Fibroblast of lung (primary cell): ENCODE results near the gene COBL. TPM values are rescaled to one million over a fixed set of nuclear protein-coding genes. Genes with fewer than 3 reads are reported as not detected.

Experiments used
- DNase-seq, 2 donors: peaks; one replicate each; pipeline versions ENCODE4 v3.0.0 to v3.0.0-alpha.2; 2010; ENCODE audit warnings: low read depth in 2 of 2
- H2AFZ ChIP-seq: 2 replicates; pipeline ENCODE4 v1.5.1; 2012; ENCODE audit warnings: low read length, control low read depth, inconsistent platforms
- H3K27ac ChIP-seq: 2 replicates; pipeline ENCODE4 v1.5.1; 2011; ENCODE audit warnings: low read length, control low read depth; ENCODE audit not compliant: insufficient read depth
- H3K27me3 ChIP-seq: 2 replicates; pipeline ENCODE4 v1.5.1; 2011; ENCODE audit warnings: mild to moderate bottlenecking, low read length; ENCODE audit not compliant: control insufficient read depth, insufficient read depth
- H3K36me3 ChIP-seq: 2 replicates; pipeline ENCODE4 v1.5.1; 2011; ENCODE audit warnings: low read length; ENCODE audit not compliant: control insufficient read depth, insufficient read depth
- H3K4me1 ChIP-seq: 2 replicates; pipeline ENCODE4 v1.5.1; 2011; ENCODE audit warnings: low read length; ENCODE audit not compliant: control insufficient read depth, insufficient read depth; ENCODE audit errors: extremely low read depth
- H3K4me2 ChIP-seq: 2 replicates; pipeline ENCODE4 v1.5.1; 2011; ENCODE audit warnings: low read length, control low read depth; ENCODE audit not compliant: insufficient read depth; ENCODE audit errors: extremely low read depth
- H3K4me3 ChIP-seq, 4 experiments: fragments of 200-600 bp in 1 of 4; sonication (generic) in 1 of 4; replicated peaks in 1 of 4; 2 replicates each; pipeline ENCODE4 v1.5.1; 2011 to 2016; ENCODE audit warnings: low read length in 4 of 4, low read depth in 3 of 4, mild to moderate bottlenecking in 3 of 4, control low read depth in 2 of 4, inconsistent platforms in 1 of 4, mixed read lengths in 1 of 4; ENCODE audit not compliant: insufficient read depth in 1 of 4; ENCODE audit errors: control extremely low read depth in 1 of 4
- H3K79me2 ChIP-seq: 2 replicates; pipeline ENCODE4 v1.5.1; 2012; ENCODE audit warnings: mild to moderate bottlenecking, low read length, inconsistent platforms; ENCODE audit not compliant: control insufficient read depth, insufficient read depth
- H3K9ac ChIP-seq: 2 replicates; pipeline ENCODE4 v1.5.1; 2011; ENCODE audit warnings: mild to moderate bottlenecking, low read length, control low read depth; ENCODE audit not compliant: insufficient read depth
- H3K9me3 ChIP-seq: 2 replicates; pipeline ENCODE4 v1.5.1; 2012; ENCODE audit warnings: low read depth, low read length; ENCODE audit not compliant: control insufficient read depth, insufficient read depth
- H4K20me1 ChIP-seq: 2 replicates; pipeline ENCODE4 v1.5.1; 2011; ENCODE audit warnings: low read length; ENCODE audit not compliant: control insufficient read depth, insufficient read depth; ENCODE audit errors: extremely low read depth
- EZH2 ChIP-seq: IDR thresholded peaks from 2 replicates; pipeline ENCODE4 v1.5.1; 2012; ENCODE audit warnings: low read length, control low read depth, mild to moderate bottlenecking; ENCODE audit errors: missing control alignments
- polyA plus RNA-seq, 2 donors: library from polyadenylated mRNA; depleted of rRNA in 1 of 2; stranded (reverse) in 1 of 2; unstranded in 1 of 2; fragments of >200 nt; gene quantifications; 2 replicates each; pipeline ENCODE4 v1.2.1, GENCODE V29; 2011 to 2012; ENCODE audit warnings: missing spikeins in 1 of 2
- total RNA-seq: library from RNA; depleted of rRNA; stranded (reverse); fragments of >200 nt; gene quantifications from 2 replicates; pipeline ENCODE4 v1.2.1, GENCODE V29; 2014
- TF ChIP-seq, protein P1 (sequence below), 2 donors: IDR thresholded peaks in 1 of 2; conservative IDR thresholded peaks in 1 of 2; 1 replicate in 1 of 2; 2 replicates in 1 of 2; pipeline ENCODE4 v1.5.1; 2011 to 2012; ENCODE audit warnings: low read length in 2 of 2, control low read depth in 1 of 2, inconsistent platforms in 1 of 2, low read depth in 1 of 2, mild to moderate bottlenecking in 1 of 2

The COBL gene
- total and polyA plus RNA-seq, 2 donors (not counting 1 experiment from before 2014, with no cell fraction given), result 0.10 to 0.33 TPM

DNA sequence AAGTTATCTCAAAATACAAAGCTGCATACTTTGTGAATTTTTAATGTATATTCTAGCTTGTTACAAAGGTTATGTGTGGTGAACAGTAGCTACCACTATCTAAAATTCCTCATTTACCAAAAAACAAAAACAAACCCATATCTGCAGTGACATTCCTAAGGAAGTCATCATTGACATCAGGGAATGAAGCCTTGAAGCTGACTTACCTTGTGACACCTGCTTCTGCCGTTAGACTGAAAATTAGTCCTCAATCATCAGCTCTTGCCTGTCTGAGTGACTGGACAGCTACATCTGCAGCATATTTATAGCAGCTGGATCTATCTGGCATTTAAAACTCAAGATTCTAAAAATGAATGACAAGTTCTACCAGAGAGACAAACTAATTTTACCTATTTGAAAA lies 43.2 kb downstream of the COBL start:
- H3K9ac ChIP-seq, result no peak overlapping the region
- H3K36me3 ChIP-seq, result no peaks in the 10 kb centered on the region
- DNase-seq, result no peak
- no peaks in the 10 kb centered on the region for H3K27me3 ChIP-seq
- no peaks in the 10 kb centered on the region for H4K20me1 ChIP-seq
- H3K27ac ChIP-seq, result no peak overlapping the region
- H3K79me2 ChIP-seq, result no peaks in the 10 kb centered on the region
- no peak for TF ChIP-seq EZH2
- TF ChIP-seq, protein P1, sequence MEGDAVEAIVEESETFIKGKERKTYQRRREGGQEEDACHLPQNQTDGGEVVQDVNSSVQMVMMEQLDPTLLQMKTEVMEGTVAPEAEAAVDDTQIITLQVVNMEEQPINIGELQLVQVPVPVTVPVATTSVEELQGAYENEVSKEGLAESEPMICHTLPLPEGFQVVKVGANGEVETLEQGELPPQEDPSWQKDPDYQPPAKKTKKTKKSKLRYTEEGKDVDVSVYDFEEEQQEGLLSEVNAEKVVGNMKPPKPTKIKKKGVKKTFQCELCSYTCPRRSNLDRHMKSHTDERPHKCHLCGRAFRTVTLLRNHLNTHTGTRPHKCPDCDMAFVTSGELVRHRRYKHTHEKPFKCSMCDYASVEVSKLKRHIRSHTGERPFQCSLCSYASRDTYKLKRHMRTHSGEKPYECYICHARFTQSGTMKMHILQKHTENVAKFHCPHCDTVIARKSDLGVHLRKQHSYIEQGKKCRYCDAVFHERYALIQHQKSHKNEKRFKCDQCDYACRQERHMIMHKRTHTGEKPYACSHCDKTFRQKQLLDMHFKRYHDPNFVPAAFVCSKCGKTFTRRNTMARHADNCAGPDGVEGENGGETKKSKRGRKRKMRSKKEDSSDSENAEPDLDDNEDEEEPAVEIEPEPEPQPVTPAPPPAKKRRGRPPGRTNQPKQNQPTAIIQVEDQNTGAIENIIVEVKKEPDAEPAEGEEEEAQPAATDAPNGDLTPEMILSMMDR (conservative IDR thresholded peaks at IDR 0.05 in 1 of 2, IDR thresholded peaks at IDR 0.05 in 1 of 2; ENCODE audit: low read depth in 1 of 2, low read length in 2 of 2), result no peak
- H2AFZ ChIP-seq, result no peak overlapping the region
- H3K9me3 ChIP-seq, result no peaks in the 10 kb centered on the region
- no peak overlapping the region for H3K4me2 ChIP-seq
- no peak overlapping the region for H3K4me3 ChIP-seq
- H3K4me1 ChIP-seq, result no peaks in the 10 kb centered on the region

DNA sequence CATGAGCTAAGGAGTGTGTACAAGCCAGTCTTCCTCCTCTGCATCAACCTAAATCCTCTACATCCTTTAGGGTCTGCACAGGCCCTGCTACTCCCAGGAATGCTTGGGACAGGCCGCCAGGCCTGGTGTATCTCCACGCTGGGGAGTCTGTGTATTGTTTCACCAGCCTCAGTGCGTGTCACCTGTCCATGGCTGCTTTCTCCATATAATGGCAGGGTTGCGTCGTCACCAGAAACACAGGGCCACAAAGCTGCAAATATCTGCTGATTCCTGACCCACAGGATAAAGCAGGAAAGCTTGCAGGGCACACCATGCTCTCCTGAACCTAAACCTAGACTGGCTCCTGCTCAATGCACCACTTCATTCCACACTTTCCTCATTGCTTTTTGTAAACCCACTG lies 45.6 kb downstream of the COBL start:
- TF ChIP-seq, protein P1 (conservative IDR thresholded peaks at IDR 0.05 in 1 of 2, IDR thresholded peaks at IDR 0.05 in 1 of 2; ENCODE audit: low read depth in 1 of 2, low read length in 2 of 2), result no peak
- no peak for TF ChIP-seq EZH2
- Histone ChIP-seq H3K9ac (no peak overlapping the region), H2AFZ (no peak overlapping the region), H3K4me1 (no peaks in the 10 kb centered on the region), H3K36me3 (no peaks in the 10 kb centered on the region), H3K79me2 (no peaks in the 10 kb centered on the region), H3K27ac (no peak overlapping the region), H3K4me3 (no peak overlapping the region), H4K20me1 (no peaks in the 10 kb centered on the region), H3K9me3 (no peaks in the 10 kb centered on the region), H3K27me3 (no peaks in the 10 kb centered on the region), H3K4me2 (no peak overlapping the region)
- DNase-seq, result no peak

DNA sequence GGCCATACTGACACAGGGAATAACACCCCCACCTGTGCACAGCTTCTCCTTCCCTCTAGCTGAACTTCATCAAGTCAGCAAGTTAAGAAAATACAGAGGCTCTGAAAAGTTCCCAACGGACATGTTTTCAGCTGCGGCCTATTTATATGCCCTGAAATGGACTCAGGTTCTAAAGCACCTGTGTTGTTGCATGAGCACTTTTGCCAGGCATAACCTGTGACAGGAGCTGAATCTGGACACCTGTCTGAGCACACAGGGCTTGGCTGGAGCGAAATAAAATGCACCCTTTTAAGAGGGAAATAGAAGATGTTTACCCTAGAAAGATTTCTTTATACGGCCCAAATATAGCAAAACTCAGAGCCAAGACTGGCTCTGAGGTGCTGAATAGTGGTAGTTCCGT lies 46.7 kb downstream of the COBL start:
- Histone ChIP-seq H3K27ac (no peak overlapping the region), H3K4me3 (no peak overlapping the region), H3K27me3 (no peaks in the 10 kb centered on the region), H3K9ac (no peak overlapping the region), H4K20me1 (no peaks in the 10 kb centered on the region), H2AFZ (no peak overlapping the region), H3K4me2 (no peak overlapping the region), H3K4me1 (no peaks in the 10 kb centered on the region), H3K79me2 (no peaks in the 10 kb centered on the region), H3K36me3 (no peaks in the 10 kb centered on the region), H3K9me3 (no peaks in the 10 kb centered on the region)
- TF ChIP-seq, protein P1 (conservative IDR thresholded peaks at IDR 0.05 in 1 of 2, IDR thresholded peaks at IDR 0.05 in 1 of 2; ENCODE audit: low read depth in 1 of 2, low read length in 2 of 2), result no peak
- DNase-seq, result no peak
